Measurements from ENCODE around the gene MACROH2A1.

GRCh38 chr5:135357685-135358084 is 41.3 kb downstream of the MACROH2A1 start:
- TF ChIP-seq EZH2 (IDR thresholded peaks at IDR 0.05; ENCODE audit: insufficient read depth, poor library complexity, severe bottlenecking) (no peak), EZH2phosphoT487 (IDR thresholded peaks at IDR 0.05; ENCODE audit: insufficient read depth, low read depth) (no peak)
